Measurements from ENCODE around the gene IGDCC3.

IGDCC3 gene

DNA sequence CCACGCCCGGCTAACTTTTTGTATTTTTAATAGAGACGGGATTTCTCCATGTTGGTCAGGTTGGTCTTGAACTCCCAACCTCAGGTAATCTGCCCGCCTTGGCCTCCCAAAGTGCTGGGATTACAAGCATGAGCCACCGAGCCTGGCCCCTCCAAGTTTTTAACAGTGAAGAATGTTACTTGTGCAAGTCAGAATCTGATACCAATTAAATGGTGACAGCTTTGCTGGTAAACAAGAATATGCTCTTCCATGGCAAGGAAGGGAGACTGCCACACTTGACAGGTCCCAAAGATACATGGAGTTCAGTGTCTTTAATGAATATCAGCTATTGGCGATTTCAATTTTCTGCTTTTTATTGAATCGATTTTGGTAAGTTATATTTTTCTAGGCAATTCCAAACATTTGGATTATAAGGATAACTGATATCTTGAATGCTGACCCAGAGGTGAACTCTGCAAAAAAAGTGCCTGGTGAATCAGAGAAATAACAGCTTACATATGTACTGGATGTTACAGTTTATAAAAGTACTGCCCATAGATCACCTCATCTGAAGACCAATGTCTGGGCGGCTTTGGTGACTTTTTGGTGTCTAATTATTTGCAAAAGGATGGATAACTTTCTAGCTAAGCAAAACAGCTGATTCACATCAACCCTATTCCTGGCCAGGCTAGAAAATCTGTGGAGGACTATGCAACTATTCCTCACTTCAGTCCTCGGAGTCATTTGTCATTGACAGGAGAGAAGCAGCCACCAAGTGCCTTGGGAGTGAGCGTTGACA, 92.3 kb downstream of the IGDCC3 start:
- no peak for DNase-seq

DNA sequence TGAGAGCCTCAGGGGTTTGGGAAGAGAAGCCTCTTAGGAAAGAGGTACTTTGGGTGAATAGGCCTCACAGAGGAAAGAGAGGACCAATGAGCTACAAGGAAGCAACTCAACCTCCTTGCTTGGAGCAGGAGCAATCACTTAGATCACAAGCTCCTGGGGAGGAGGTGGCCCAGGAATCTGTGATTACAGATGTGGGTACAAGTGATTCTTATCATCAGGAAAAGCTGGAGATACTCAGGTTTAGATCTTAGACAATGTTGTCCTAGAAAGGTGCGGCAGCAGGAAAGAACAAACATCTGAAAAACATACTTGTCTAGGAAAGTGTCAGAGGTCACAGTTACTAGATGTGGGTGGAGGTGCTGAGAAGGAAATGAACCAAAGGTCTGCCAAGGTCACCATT, 99.3 kb downstream of the IGDCC3 start:
- DNase-seq = no peak
